Activated naive CD4-positive, alpha-beta T cell (primary cell): ENCODE data around the gene STIP1.

Experiments used
- DNase-seq, 4 experiments: peaks; one replicate each; lab custom pipeline; 2025; lab: John Stamatoyannopoulos, UW

STIP1 gene

GRCh38 chr11:64185693-64186491, at the start of gene STIP1:
Gene STIP1, plus strand, starts transcription at chr11:64186171. Its CDS starts 91 bp downstream, at chr11:64186262.
- DNase-seq = peak; percentile 99 to 100 (median 100)

GRCh38 chr11:64136765-64137441, 49.1 kb upstream of the STIP1 start:
- no peak for DNase-seq

- no peak for DNase-seq
Observed at GRCh38 chr11:64138398-64138797, 47.6 kb upstream of the STIP1 start.

GRCh38 chr11:64139049-64139448, 46.9 kb upstream of the STIP1 start:
- no peak for DNase-seq

GRCh38 chr11:64140082-64140481, 45.9 kb upstream of the STIP1 start:
- no peak for DNase-seq

GRCh38 chr11:64141081-64141783, 44.7 kb upstream of the STIP1 start:
- no peak for DNase-seq

GRCh38 chr11:64144587-64145472, 41.1 kb upstream of the STIP1 start:
- DNase-seq = no peak

- peak in 3 of 4 experiments; percentile 19 to 45 (median 26) for DNase-seq
Observed at GRCh38 chr11:64146036-64146955, 39.7 kb upstream of the STIP1 start.

- peak; percentile 51 to 70 (median 54) for DNase-seq
Observed at GRCh38 chr11:64148226-64148916, 37.6 kb upstream of the STIP1 start.

GRCh38 chr11:64148917-64149617, 36.9 kb upstream of the STIP1 start:
- DNase-seq = no peak

- no peak for DNase-seq
Observed at GRCh38 chr11:64150051-64150450, 35.9 kb upstream of the STIP1 start.

- no peak for DNase-seq
Observed at GRCh38 chr11:64150481-64151239, 35.3 kb upstream of the STIP1 start.

GRCh38 chr11:64151337-64151736, 34.6 kb upstream of the STIP1 start:
- no peak for DNase-seq

- DNase-seq = peak; percentile 42 to 70 (median 61)
Observed at GRCh38 chr11:64152841-64153691, 32.9 kb upstream of the STIP1 start.

GRCh38 chr11:64153812-64154211, 32.2 kb upstream of the STIP1 start:
- DNase-seq = no peak

- DNase-seq = no peak
Observed at GRCh38 chr11:64156235-64157011, 29.5 kb upstream of the STIP1 start.
